OCI-M2 (cell line): Measurements from ENCODE around the gene CARD14.
"Not testable (repeated sequence)": the region's sequence is repeated elsewhere in the genome, so short reads cannot be mapped to it uniquely, and the experiment has no call there.

Source experiments
- DNase-seq: peaks from one replicate; lab custom pipeline; 2025; ENCODE audit not compliant: unreplicated experiment; lab: John Stamatoyannopoulos, UW

The CARD14 gene

DNA sequence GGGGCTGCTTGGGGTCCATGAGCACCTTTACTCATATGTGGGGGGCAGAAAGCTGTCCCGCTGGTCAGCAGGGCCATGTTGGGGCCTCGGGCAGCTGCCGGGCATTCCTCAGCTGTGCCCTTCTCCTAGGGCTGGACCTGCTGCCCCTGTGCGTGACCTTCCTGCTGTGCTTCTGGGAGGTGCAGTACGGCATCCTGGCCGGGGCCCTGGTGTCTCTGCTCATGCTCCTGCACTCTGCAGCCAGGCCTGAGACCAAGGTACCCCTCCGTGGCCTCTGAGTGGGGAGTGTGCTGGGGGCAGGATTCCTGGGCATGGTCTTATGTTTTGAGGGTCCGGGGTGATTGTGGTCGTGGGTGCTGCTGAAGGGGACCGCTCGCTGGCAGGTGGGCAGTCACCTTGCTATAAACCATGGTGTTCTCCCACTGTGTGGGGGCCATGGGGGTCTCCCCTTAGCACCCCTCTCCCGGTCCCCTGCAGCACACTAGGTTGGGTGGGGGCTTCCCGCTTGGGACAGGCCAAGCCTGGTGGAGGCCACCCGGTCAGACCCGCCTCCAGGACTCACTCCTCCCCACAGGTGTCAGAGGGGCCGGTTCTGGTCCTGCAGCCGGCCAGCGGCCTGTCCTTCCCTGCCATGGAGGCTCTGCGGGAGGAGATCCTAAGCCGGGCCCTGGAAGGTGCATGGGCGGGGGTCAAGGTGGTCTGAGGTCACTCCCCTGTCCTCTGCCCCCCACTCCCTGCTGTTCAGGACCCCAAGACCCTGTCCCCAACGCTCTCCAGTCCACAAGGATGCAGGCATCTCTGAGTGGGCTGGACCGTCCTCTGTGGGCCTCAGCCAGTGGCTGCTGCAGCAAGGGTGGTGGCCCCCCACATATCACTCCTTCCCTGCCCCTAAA lies 78.4 kb downstream of the CARD14 start:
- no peak for DNase-seq

DNA sequence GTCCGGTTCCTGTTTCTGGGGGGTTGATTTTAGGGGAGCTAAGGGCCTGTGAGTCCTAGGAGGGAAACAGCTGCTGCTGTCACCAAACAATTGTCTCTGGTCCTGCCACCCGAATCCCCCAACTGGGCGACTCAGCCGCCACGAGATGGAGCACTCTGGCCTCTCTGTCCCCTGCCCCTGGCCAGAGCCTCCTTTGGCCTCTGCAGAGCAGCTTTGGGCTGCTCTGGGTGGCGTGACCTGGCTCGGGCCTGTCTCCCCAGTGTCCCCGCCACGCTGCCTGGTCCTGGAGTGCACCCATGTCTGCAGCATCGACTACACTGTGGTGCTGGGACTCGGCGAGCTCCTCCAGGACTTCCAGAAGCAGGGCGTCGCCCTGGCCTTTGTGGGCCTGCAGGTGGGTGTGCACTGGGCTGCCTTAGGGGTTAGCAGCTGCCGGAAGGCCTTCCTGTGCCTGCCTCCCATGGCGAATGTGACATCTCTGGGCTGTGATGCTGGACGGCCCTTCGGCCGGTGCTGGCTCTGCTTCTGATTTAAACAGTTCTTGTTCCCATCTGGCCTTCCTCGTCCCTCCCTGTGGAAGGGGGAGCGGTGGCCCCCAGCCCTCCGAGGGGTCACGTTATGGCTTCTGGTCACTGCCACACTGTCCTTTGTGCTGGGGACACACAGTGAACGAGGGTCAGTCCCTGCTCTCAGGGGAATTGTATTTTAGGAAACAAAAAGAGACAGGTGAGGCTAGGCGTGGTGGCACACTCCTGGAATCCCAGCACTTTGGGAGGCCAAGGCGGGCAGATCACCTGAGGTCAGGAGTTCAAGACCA lies 79.3 kb downstream of the CARD14 start:
- DNase-seq = no peak

DNA sequence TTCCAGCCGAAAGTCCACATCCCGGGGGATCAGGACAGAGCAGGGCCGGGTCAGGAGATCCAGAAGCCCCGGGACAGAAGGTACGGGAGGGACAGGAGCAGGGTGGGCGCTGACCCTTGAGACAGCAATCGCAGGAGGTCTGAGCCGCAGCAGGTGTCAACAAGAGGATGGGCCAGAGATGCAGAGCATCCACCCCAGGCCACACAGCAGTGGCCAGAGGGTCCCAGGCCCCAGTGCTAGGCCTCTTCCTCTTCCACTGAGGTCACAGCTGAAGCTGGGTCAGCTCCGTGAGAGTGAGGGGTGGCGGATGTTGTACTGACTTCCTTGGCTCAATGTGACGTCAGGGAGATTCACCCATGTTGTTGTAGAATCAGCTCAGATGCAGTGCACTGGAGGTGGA lies 82.1 kb downstream of the CARD14 start:
- no peak for DNase-seq

DNA sequence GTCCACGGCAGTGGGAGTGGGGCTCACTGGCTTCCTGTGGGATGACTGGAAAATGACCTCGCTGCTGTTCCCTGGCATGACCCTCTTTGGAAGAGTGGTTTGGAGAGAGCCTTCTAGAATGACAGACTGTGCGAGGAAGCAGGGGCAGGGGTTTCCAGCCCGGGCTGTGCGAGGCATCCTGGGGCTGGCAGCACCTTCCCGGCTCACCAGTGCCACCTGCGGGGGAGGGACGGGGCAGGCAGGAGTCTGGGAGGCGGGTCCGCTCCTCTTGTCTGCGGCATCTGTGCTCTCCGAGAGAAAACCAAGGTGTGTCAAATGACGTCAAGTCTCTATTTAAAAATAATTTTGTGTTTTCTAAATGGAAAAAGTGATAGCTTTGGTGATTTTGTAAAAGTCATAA lies 83.0 kb downstream of the CARD14 start:
- DNase-seq = no peak

DNA sequence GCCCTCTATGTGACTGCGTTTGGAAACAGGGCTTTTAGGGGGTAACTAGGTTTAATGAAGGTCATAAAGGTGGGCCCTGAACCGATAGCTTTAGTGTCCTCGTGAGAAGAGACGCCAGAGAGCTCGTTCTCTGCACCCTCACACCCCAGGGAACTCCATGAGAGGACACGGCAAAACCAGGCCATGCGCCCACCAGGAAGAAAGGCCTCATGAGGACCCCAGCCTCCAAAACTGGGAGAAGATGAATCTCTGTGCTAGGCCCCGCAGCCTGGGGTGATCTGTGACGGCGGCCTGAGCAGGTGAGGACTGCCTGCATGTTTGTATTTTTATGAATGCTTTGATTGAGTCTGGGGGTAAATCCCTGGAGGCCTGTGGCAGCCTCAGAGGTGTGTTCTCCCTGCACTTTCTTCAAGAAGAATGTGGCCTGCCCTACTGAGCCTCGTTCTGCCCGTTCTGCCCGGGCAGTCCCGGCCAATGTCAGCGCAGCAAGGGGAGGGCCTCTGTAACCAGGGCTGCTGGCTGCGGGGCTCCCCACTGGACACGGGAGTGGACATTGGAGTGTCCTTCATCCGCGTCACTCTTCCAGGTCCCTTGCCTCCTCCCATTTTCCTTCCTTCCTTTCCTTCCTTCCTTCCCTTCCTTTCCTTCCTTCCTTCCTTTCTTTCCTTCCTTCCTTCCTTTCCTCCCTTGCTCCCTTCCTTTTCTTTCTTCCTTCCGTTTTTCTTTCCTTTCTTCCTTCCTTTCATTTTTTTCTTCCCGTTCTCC lies 84.0 kb downstream of the CARD14 start:
- DNase-seq = no peak

DNA sequence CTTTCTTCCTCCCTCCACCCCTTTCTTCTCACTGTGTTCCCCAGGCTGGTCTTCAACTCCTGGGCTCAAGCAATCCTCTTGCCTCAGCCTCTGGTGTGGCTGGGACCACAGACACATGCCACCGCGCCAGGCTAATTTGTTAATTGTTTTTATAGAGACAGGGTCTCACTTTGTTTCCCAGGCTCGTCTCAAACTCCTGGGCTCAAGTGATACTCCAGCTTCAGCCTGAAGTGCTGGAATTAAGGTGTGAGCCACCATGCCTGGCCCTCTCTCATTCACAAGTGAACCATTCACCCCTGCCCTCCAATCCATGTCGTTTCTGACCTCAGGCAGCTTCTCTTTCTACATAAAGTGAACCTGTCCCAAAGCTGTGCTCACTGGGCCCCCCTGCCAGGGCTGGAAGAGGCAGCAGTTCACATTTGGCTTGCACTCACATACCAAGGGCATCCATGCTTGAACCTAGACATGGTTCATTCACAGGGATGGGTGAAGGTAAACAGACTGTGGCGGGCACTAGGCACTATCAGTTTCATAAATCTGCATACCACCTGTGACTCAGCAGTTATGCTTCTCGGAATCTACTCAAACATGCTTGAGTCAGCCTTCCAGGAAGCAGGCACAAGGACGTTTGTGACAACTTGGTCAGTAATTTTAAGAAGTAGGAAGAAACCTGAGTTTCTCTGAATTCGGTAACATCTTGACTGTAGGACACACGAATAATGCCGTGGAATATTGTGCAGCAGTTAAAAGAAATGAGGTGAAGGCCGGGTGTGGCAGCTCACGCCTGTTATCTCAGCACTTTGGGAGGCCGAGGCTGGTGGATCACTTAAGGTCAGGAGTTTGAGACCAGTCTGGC lies 84.8 kb downstream of the CARD14 start:
- DNase-seq = no peak

DNA sequence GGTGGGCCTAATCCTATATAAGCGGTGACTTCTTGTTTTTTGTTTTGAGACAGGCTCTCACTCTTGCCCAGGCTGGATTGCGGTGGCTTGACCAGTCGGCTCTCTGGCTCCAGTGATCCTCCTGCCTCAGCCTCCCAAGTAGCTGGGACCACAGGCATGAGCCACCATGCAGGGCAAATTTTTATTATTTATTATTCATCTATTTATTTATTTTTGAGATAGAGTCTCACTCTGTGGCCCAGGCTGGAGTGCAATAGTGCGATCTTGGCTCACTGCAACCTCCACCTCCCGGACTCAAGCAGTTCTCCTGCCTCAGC lies 86.2 kb downstream of the CARD14 start:
- DNase-seq = no peak

DNA sequence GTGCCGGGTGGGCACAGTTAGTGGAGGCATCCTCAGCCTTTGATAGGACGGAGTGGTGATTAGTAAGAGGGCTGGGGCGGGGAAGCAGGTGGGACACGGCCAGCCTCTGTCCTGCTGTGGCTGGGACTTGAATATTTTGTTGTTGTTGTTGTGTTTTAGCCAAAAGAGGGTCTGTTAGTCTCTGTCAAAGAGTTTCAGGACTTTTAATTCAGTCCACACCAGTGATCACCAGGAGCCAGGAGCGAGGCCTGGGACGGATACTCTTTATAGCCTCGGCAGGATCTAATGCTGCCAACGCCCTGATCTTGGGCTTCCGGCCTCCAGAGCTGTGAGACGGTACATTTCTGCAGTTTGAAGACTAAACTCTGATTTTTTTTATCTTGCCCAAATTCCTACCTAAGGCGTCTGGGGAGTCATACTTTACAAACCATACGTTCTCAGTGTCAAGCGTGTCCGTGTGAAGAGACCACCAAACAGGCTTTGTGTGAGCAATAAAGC lies 87.9 kb downstream of the CARD14 start:
- no peak for DNase-seq

DNA sequence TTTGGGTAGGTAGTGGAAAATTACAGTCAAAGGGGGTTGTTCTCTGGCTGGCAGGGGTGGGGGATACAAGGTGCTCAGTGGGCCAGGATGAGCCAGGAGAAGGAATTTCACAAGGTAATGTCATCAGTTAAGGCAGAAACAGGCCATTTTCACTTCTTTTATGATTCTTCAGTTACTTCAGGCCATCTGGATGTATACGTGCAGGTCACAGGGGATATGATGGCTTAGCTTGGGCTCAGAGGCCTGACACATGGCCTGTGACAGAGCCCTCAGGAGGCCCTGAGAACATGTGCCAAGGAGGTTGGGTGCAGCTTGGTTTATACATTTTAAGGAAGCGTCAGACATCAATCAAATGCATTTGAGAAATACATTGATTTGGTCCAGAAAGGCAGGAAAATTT lies 88.5 kb downstream of the CARD14 start:
- DNase-seq = not testable (repeated sequence)
